ENCODE results near the gene ITPR2.
A peak's percentile ranks its signal among the peaks of the same experiment; 100 is the strongest.
"Not testable (repeated sequence)": the region's sequence is repeated elsewhere in the genome, so short reads cannot be mapped to it uniquely, and the experiment has no call there.

Gene ITPR2

GRCh38 chr12:26786491-26786864, 46.5 kb downstream of the ITPR2 start:
- no peak for DNase-seq

GRCh38 chr12:26783816-26784379, 49.1 kb downstream of the ITPR2 start:
- not testable (repeated sequence) for DNase-seq

GRCh38 chr12:26783131-26783526, 49.9 kb downstream of the ITPR2 start:
- no peak for DNase-seq

GRCh38 chr12:26782372-26783130, 50.4 kb downstream of the ITPR2 start:
- DNase-seq: no peak

- peak; percentile 16 for DNase-seq
These were observed 52.3 kb downstream of the ITPR2 start for GRCh38 chr12:26780656-26781055.

- DNase-seq: peak; percentile 36
These were observed 54.7 kb downstream of the ITPR2 start for GRCh38 chr12:26778173-26778775.

- DNase-seq: no peak
These were observed 55.8 kb downstream of the ITPR2 start for GRCh38 chr12:26777236-26777635.

- DNase-seq: not testable (repeated sequence)
These were observed 57.0 kb downstream of the ITPR2 start for GRCh38 chr12:26775991-26776390.

- DNase-seq: peak; percentile 18
These were observed 59.5 kb downstream of the ITPR2 start for GRCh38 chr12:26773313-26774104.

GRCh38 chr12:26771861-26772260, 61.1 kb downstream of the ITPR2 start:
- DNase-seq: no peak

- no peak for DNase-seq
These were observed 62.5 kb downstream of the ITPR2 start for GRCh38 chr12:26770239-26771070.

GRCh38 chr12:26769611-26770010, 63.4 kb downstream of the ITPR2 start:
- no peak for DNase-seq

- peak; percentile 24 for DNase-seq
These were observed 64.1 kb downstream of the ITPR2 start for GRCh38 chr12:26768611-26769603.

- peak; percentile 35 for DNase-seq
These were observed 65.1 kb downstream of the ITPR2 start for GRCh38 chr12:26767865-26768264.

- no peak for DNase-seq
These were observed 65.9 kb downstream of the ITPR2 start for GRCh38 chr12:26767116-26767515.

GRCh38 chr12:26762186-26762585, 70.8 kb downstream of the ITPR2 start:
- no peak for DNase-seq

- DNase-seq: no peak
These were observed 71.2 kb downstream of the ITPR2 start for GRCh38 chr12:26761775-26762174.

GRCh38 chr12:26760657-26761293, 72.2 kb downstream of the ITPR2 start:
- DNase-seq: no peak

GRCh38 chr12:26755362-26755761, 77.6 kb downstream of the ITPR2 start:
- not testable (repeated sequence) for DNase-seq

GRCh38 chr12:26754148-26754547, 78.8 kb downstream of the ITPR2 start:
- DNase-seq: no peak

GRCh38 chr12:26751179-26751578, 81.8 kb downstream of the ITPR2 start:
- DNase-seq: no peak
